ENCODE measurements around the gene LARP1B. TPM values are rescaled to one million over a fixed set of nuclear protein-coding genes. Genes with fewer than 3 reads are reported as not detected.

Gene LARP1B
- polyA plus RNA-seq, 1 donor from 2014 or later = 30.8 TPM

GRCh38 chr4:128225148-128225547 is 164.0 kb downstream of the LARP1B start:
- H3K9me2 ChIP-seq (ENCODE audit: insufficient read depth, low read length) = no peaks in the 10 kb centered on the region
- TF ChIP-seq MXI1 (conservative IDR thresholded peaks at IDR 0.05; ENCODE audit: poor library complexity, severe bottlenecking) = no peak
- no peak for TF ChIP-seq TAF1 (IDR thresholded peaks at IDR 0.05; ENCODE audit: low read depth)
- no peak for TF ChIP-seq EZH2 (IDR thresholded peaks at IDR 0.05; ENCODE audit: borderline replicate concordance, insufficient read depth, low read length, poor library complexity, severe bottlenecking)
- no peak for TF ChIP-seq SMC3 (conservative IDR thresholded peaks at IDR 0.05; ENCODE audit: poor library complexity)
- no peak for TF ChIP-seq EP300 (conservative IDR thresholded peaks at IDR 0.05; ENCODE audit: poor library complexity, severe bottlenecking)
- no peak for TF ChIP-seq REST (IDR thresholded peaks at IDR 0.05; ENCODE audit: borderline replicate concordance)
- no peak for TF ChIP-seq RAD21 (conservative IDR thresholded peaks at IDR 0.05)
- no peak for TF ChIP-seq CTCF (IDR thresholded peaks at IDR 0.05; ENCODE audit: poor library complexity, severe bottlenecking)
- TF ChIP-seq POLR2AphosphoS5 (IDR thresholded peaks at IDR 0.05) = no peak
- no peak overlapping the region for H2AFZ ChIP-seq (ENCODE audit: low read depth, low read length)
- H3K27ac ChIP-seq (ENCODE audit: low read length) = no peak overlapping the region
- no peak overlapping the region for H3K4me2 ChIP-seq (ENCODE audit: low read length)
- H3K9ac ChIP-seq (ENCODE audit: low read length) = no peak overlapping the region
- no peaks in the 10 kb centered on the region for H3F3A ChIP-seq (ENCODE audit: insufficient read depth, low read length, poor library complexity, severe bottlenecking)
- no peaks in the 10 kb centered on the region for H3K79me2 ChIP-seq (replicated peaks; ENCODE audit: insufficient read depth, low read length)
- no peaks in the 10 kb centered on the region for H3K27me3 ChIP-seq (ENCODE audit: insufficient read depth, low read depth, low read length)
- H3K36me3 ChIP-seq (ENCODE audit: insufficient read depth, low read length) = no peaks in the 10 kb centered on the region
- no peak overlapping the region for H3K4me3 ChIP-seq (ENCODE audit: low read length)
- H4K20me1 ChIP-seq (ENCODE audit: insufficient read depth) = no peaks in the 10 kb centered on the region
- no peaks in the 10 kb centered on the region for H3K9me3 ChIP-seq (ENCODE audit: low read length)

- Histone ChIP-seq H3K27ac (ENCODE audit: low read length) (no peak overlapping the region), H3K27me3 (ENCODE audit: insufficient read depth, low read depth, low read length) (no peaks in the 10 kb centered on the region), H3F3A (ENCODE audit: insufficient read depth, low read length, poor library complexity, severe bottlenecking) (no peaks in the 10 kb centered on the region), H3K9ac (ENCODE audit: low read length) (no peak overlapping the region), H3K4me3 (ENCODE audit: low read length) (no peak overlapping the region), H3K36me3 (ENCODE audit: insufficient read depth, low read length) (no peaks in the 10 kb centered on the region), H3K4me2 (ENCODE audit: low read length) (no peak overlapping the region), H3K9me2 (ENCODE audit: insufficient read depth, low read length) (no peaks in the 10 kb centered on the region), H3K79me2 (replicated peaks; ENCODE audit: insufficient read depth, low read length) (no peaks in the 10 kb centered on the region), H4K20me1 (ENCODE audit: insufficient read depth) (no peaks in the 10 kb centered on the region), H3K9me3 (ENCODE audit: low read length) (no peaks in the 10 kb centered on the region), H2AFZ (ENCODE audit: low read depth, low read length) (no peak overlapping the region)
- TF ChIP-seq POLR2AphosphoS5 (IDR thresholded peaks at IDR 0.05) = no peak
Observed at GRCh38 chr4:128227991-128228571, 167.0 kb downstream of the LARP1B start.
